Stimulated activated CD4-positive, alpha-beta T cell treated with anti-CD3 and anti-CD28 coated beads, Interleukin-15, amount 100 ng/mL, for 48 hours (primary cell): ENCODE measurements around the gene CARS2.

Experiments used
- DNase-seq, 2 donors: peaks; one replicate each; pipeline ENCODE4 v3.0.0-alpha.2; 2020; ENCODE audit warnings: low read depth in 2 of 2

Gene CARS2

DNA sequence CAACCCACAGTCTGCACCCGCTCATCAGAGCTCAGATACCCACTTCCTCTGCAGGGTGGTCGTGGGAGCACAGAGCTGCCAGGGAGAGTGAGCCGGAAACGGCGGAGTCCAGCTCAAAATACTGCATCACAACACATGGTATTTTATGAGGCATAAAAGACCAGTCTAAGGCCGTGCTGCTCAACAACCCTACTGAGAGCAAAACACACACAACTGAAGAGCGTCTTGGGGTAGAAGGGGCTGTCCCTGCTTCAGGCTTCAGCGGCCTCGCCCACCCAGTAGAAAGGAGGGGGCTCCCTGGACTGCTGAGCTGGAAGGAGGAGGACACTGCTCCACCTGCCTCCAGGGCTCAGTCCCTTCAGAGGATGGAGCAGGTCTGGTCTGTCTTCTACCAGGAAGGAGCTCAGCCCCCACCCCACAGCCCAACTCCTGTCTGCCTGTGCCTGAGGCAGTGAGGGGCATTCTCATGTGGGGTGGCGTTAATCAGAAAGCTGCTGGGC lies 53.6 kb downstream of the CARS2 start:
- DNase-seq, result no peak

DNA sequence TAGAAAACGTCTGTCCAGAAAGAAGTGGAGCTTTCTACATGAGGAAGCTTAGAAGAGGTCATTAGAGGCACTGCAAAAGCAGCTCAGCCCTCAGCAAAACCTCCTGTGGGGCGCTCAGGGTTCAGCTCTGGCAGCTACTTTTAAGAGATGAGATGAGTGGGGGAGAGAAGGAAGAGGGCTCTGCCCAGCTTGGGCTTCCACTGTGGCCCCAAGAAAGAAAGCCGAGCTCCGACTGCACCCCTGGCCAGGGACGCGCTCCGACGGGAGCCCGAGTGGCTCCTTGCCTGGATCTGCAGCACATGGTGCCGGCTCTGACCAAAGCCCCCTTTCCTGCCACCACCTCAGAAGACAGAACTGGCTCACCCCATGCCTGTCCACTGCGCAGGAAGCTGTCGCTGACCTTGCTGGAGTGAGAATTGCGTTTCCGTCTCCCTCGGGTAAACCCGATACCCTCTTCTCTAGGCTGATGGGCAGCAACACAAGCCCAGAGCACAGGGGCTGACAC lies 54.1 kb downstream of the CARS2 start:
- no peak for DNase-seq

DNA sequence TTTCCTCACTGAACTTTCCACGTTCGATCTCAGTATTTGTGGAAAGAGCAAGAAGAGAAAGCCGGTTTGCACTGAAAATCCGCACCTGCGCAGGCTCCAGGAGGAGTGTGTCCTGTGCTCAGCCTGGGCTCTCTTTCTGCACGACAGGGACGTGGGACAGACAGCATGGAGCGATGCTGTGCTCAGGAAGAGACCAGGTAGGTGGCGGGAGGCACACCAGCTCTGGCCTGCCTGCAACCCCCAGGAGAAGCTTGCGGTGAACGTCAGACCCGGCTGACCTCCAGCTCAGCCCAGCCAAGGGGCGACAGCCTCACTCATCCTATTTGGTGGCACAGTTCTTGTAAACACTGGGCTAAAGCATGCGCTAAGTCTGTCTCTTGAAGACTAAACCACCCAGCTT lies 54.6 kb downstream of the CARS2 start:
- DNase-seq, result no peak

GRCh38 chr13:110650436-110650835 lies 55.5 kb downstream of the CARS2 start:
- no peak for DNase-seq

- DNase-seq, result no peak
Measured at GRCh38 chr13:110649551-110649950, 56.4 kb downstream of the CARS2 start.

- DNase-seq, result no peak
Measured at GRCh38 chr13:110648848-110649421, 57.0 kb downstream of the CARS2 start.

DNA sequence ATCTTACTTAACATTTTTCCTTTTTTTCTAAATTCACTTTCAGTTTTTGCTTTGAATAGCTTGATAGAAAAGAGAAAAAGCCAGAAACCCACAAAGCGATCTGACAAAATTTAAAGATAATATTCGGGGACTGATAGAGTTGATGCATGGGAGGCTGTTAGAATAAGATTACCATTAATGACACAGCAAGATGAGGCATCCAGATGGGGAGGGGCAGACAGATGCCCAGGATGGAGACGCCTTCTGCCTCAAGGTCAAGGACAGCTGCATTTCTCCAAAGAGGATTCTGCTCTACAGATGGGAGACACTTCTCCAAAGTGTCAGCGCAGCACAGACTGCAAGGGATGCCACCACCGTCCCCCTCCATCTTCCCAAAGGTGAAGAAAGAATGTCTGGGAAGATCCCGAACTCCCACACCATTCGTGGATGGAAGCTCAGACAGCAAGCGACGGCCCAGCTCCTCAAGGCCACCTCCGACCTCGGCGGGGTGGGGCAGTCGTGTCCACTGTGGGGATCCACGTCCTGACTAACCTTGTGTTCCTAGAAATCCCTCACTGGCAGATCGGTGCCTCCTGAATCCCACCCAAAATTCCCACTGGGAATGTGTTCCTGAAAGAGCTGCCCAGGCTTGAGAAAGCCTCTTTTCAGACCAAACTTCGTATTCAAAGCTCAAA lies 57.6 kb downstream of the CARS2 start:
- DNase-seq, result no peak

- no peak for DNase-seq
Measured at GRCh38 chr13:110647365-110647737, 58.6 kb downstream of the CARS2 start.

- DNase-seq, result no peak
Measured at GRCh38 chr13:110646442-110647364, 59.2 kb downstream of the CARS2 start.

GRCh38 chr13:110645750-110646149 lies 60.2 kb downstream of the CARS2 start:
- no peak for DNase-seq

GRCh38 chr13:110644892-110645521 lies 60.9 kb downstream of the CARS2 start:
- peak in 1 of 2 donors; percentile 15 for DNase-seq

DNA sequence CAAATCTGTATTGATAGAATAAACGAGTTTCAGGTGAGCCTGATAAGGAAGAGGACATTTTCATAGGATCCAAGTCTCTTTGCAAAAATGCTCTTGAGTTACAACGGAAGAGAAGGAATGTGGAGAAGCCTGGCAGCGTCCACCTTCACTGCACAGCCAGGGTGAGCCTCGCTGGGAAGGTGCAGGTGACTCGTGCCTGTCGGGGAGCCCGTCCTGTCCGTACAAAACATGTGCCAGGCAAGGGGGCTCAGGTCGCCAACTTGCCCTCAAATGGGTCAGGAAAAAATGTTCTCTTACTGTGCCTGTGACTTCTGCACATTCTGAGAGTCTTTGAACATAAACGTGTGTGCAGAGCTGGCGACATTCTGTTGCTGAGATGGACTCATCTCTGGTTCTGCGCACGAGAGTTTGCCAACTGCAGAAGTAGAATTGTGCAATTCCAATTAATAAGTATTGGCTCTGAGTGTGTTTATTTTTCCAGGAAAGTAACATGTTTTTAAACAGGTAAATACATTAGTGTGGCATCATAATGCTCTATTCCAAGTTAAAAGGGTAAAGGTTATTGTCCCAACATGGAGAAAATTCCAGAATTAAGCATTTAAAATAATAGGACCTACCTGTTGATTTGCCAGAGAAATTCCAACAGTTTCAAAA lies 62.0 kb downstream of the CARS2 start:
- no peak for DNase-seq

- no peak for DNase-seq
Measured at GRCh38 chr13:110643324-110643723, 62.6 kb downstream of the CARS2 start.

GRCh38 chr13:110642291-110642981 lies 63.5 kb downstream of the CARS2 start:
- DNase-seq, result no peak

GRCh38 chr13:110641055-110642015 lies 64.6 kb downstream of the CARS2 start:
- no peak for DNase-seq

DNA sequence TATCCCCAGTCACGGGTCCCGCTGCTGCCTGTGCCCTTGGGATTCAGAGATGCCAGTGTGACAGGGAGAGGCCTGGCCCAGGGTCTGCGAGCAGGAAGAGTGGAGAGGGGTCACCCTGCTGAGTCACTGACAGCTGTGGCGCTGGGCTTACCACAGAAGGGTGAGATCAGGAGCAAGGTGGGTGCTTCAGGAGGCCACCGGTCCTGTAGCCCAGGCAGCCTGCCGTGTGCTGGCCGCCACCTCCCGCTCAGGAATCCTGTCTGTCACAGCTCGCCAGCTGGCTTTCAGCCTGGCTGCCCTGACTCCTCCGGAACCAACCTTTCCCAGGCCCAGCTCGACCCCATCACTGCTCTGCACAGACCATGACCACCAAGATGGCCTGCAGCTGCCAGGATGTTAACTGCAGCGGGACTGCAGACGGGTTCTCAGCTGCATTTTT lies 65.3 kb downstream of the CARS2 start:
- DNase-seq, result no peak

- DNase-seq, result no peak
Measured at GRCh38 chr13:110639935-110640334, 66.0 kb downstream of the CARS2 start.

- DNase-seq, result no peak
Measured at GRCh38 chr13:110638814-110639806, 66.8 kb downstream of the CARS2 start.
